Measurements from ENCODE around the gene TMEM120B.

DNA sequence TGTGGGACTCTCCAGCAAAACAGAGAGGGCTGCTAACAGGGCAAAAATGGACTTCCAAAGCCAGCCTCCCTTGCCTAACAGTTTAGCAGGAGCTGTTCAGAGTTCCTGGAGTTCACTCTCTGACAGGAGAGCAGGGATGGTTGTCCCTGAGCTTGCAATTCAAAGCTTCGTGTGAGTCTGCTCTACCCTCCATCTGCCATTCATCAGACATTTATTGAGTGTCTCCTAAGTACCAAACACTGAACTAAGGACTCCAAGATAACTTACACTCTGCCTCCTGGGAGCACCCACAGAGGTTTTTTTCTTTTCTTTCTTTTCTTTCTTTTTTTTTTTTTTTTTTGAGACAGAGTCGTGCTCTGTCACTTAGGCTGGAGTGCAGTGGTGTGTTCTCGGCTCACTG, 52.3 kb downstream of the TMEM120B start:
- TF ChIP-seq, protein P1, sequence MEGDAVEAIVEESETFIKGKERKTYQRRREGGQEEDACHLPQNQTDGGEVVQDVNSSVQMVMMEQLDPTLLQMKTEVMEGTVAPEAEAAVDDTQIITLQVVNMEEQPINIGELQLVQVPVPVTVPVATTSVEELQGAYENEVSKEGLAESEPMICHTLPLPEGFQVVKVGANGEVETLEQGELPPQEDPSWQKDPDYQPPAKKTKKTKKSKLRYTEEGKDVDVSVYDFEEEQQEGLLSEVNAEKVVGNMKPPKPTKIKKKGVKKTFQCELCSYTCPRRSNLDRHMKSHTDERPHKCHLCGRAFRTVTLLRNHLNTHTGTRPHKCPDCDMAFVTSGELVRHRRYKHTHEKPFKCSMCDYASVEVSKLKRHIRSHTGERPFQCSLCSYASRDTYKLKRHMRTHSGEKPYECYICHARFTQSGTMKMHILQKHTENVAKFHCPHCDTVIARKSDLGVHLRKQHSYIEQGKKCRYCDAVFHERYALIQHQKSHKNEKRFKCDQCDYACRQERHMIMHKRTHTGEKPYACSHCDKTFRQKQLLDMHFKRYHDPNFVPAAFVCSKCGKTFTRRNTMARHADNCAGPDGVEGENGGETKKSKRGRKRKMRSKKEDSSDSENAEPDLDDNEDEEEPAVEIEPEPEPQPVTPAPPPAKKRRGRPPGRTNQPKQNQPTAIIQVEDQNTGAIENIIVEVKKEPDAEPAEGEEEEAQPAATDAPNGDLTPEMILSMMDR (IDR thresholded peaks at IDR 0.05; ENCODE audit: low read depth, low read length): no peak
- no peak for TF ChIP-seq EZH2phosphoT487 (IDR thresholded peaks at IDR 0.05; ENCODE audit: low read depth)

All from OCI-LY3 (cell line).